SK-N-SH (cell line): ENCODE data around the gene MAT1A.

Source experiments
- CTCF ChIP-seq: fragments of 200-600 bp; sonication (generic); IDR thresholded peaks from 2 replicates; pipeline ENCODE4 v1.6.1; 2017; ENCODE audit warnings: antibody characterized with exemption, mild to moderate bottlenecking, moderate library complexity
- EP300 ChIP-seq, 2 experiments: IDR thresholded peaks; 2 replicates each; pipeline versions ENCODE4 v1.4.0 to v1.6.1; 2012; ENCODE audit warnings: borderline replicate concordance in 1 of 2, low read depth in 1 of 2, low read length in 1 of 2
- GABPA ChIP-seq: IDR thresholded peaks from 2 replicates; pipeline ENCODE4 v1.4.0; 2012; ENCODE audit warnings: low read depth, mild to moderate bottlenecking
- POLR2AphosphoS5 ChIP-seq: IDR thresholded peaks from 2 replicates; pipeline ENCODE4 v1.6.1; 2012; ENCODE audit warnings: low read depth, low read length
- RAD21 ChIP-seq: IDR thresholded peaks from 2 replicates; pipeline ENCODE4 v1.6.1; 2012; ENCODE audit warnings: mild to moderate bottlenecking, low read length
- REST ChIP-seq: IDR thresholded peaks from 2 replicates; pipeline ENCODE4 v1.6.1; 2012; ENCODE audit warnings: mild to moderate bottlenecking, low read depth, low read length, moderate library complexity
- RXRA ChIP-seq: IDR thresholded peaks from 2 replicates; pipeline ENCODE4 v1.4.0; 2012; ENCODE audit warnings: low read depth, mild to moderate bottlenecking, borderline replicate concordance
- SMC3 ChIP-seq: IDR thresholded peaks from 2 replicates; pipeline ENCODE4 v1.6.1; 2012; ENCODE audit warnings: low read depth, low read length, improper control_type of control experiment
- TAF1 ChIP-seq: IDR thresholded peaks from 2 replicates; pipeline ENCODE4 v1.6.1; 2012; ENCODE audit warnings: low read depth, mild to moderate bottlenecking, low read length, moderate library complexity, borderline replicate concordance
- USF2 ChIP-seq: fragments of 150-350 bp; IDR thresholded peaks from 2 replicates; pipeline ENCODE4 v1.6.1; 2017; ENCODE audit warnings: antibody characterized with exemption, low read length, low read depth, borderline replicate concordance
- YY1 ChIP-seq: IDR thresholded peaks from 2 replicates; pipeline ENCODE4 v1.4.0; 2012; ENCODE audit warnings: low read depth, mild to moderate bottlenecking
- TF ChIP-seq, protein P1 (sequence below): IDR thresholded peaks from 2 replicates; pipeline ENCODE4; 2012
- TF ChIP-seq, protein P2 (sequence below): IDR thresholded peaks from 2 replicates; pipeline ENCODE4 v1.4.0; 2012; ENCODE audit warnings: low read depth

GRCh38 chr10:80320377-80320776 is 30.9 kb upstream of the MAT1A start:
- TF ChIP-seq, protein P1, sequence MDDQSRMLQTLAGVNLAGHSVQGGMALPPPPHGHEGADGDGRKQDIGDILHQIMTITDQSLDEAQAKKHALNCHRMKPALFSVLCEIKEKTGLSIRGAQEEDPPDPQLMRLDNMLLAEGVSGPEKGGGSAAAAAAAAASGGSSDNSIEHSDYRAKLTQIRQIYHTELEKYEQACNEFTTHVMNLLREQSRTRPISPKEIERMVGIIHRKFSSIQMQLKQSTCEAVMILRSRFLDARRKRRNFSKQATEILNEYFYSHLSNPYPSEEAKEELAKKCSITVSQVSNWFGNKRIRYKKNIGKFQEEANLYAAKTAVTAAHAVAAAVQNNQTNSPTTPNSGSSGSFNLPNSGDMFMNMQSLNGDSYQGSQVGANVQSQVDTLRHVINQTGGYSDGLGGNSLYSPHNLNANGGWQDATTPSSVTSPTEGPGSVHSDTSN: no peak
- TF ChIP-seq TAF1: no peak
- no peak for TF ChIP-seq CTCF
- TF ChIP-seq SMC3: no peak
- no peak for TF ChIP-seq USF2
- no peak for TF ChIP-seq REST
- TF ChIP-seq, protein P2, sequence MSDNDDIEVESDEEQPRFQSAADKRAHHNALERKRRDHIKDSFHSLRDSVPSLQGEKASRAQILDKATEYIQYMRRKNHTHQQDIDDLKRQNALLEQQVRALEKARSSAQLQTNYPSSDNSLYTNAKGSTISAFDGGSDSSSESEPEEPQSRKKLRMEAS: no peak
- TF ChIP-seq EP300 (IDR thresholded peaks at IDR 0.05; ENCODE audit: borderline replicate concordance in 1 of 2, low read depth in 1 of 2, low read length in 1 of 2): no peak
- no peak for TF ChIP-seq RXRA
- no peak for TF ChIP-seq POLR2AphosphoS5
- TF ChIP-seq GABPA: no peak
- no peak for TF ChIP-seq YY1
- TF ChIP-seq RAD21: no peak
